NB4 (cell line): Measurements from ENCODE around the gene ALX4.

ENCODE experiments used
- POLR2A ChIP-seq: IDR thresholded peaks from 2 replicates; pipeline ENCODE4 v1.6.1; 2011; ENCODE audit warnings: mild to moderate bottlenecking; ENCODE audit not compliant: insufficient read length; ENCODE audit errors: extremely low read depth
- TF ChIP-seq, protein P1 (sequence below): IDR thresholded peaks from one replicate; pipeline ENCODE4 v1.5.1; 2012; ENCODE audit warnings: low read depth, low read length

DNA sequence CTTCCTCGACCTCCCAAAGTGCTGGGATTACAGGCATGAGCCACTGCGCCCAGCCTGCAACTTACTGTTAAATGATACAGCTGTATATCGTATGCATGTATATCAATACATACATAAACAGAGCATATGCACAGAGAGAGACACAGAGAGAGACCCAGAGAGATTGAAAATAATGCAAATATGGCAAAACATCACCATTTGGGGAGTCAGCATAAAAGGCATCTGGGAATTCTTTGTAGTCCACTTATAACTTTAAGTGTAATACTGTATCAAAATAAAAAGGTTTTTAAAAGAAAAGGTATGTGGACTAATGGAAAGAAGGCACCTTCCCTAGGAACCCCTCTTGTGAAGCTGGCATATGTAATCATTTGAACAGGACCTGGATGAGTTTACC, 21.8 kb downstream of the ALX4 start:
- TF ChIP-seq, protein P1, sequence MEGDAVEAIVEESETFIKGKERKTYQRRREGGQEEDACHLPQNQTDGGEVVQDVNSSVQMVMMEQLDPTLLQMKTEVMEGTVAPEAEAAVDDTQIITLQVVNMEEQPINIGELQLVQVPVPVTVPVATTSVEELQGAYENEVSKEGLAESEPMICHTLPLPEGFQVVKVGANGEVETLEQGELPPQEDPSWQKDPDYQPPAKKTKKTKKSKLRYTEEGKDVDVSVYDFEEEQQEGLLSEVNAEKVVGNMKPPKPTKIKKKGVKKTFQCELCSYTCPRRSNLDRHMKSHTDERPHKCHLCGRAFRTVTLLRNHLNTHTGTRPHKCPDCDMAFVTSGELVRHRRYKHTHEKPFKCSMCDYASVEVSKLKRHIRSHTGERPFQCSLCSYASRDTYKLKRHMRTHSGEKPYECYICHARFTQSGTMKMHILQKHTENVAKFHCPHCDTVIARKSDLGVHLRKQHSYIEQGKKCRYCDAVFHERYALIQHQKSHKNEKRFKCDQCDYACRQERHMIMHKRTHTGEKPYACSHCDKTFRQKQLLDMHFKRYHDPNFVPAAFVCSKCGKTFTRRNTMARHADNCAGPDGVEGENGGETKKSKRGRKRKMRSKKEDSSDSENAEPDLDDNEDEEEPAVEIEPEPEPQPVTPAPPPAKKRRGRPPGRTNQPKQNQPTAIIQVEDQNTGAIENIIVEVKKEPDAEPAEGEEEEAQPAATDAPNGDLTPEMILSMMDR: no peak
- TF ChIP-seq POLR2A: no peak
